SIG-M5 (cell line): ENCODE measurements around the gene ATP8B4.

Experiments used
- DNase-seq: peaks from one replicate; lab custom pipeline; 2025; lab: John Stamatoyannopoulos, UW

Gene ATP8B4

GRCh38 chr15:49890689-49891088 lies 228.3 kb downstream of the ATP8B4 start:
- DNase-seq = no peak

GRCh38 chr15:49889536-49889935 lies 229.5 kb downstream of the ATP8B4 start:
- no peak for DNase-seq

GRCh38 chr15:49888734-49889133 lies 230.3 kb downstream of the ATP8B4 start:
- no peak for DNase-seq

GRCh38 chr15:49888323-49888693 lies 230.7 kb downstream of the ATP8B4 start:
- DNase-seq = no peak

GRCh38 chr15:49887659-49888322 lies 231.2 kb downstream of the ATP8B4 start:
- DNase-seq = no peak

GRCh38 chr15:49883121-49883520 lies 235.9 kb downstream of the ATP8B4 start:
- DNase-seq = no peak

GRCh38 chr15:49881866-49882265 lies 237.2 kb downstream of the ATP8B4 start:
- DNase-seq = no peak

- no peak for DNase-seq
These were observed 237.6 kb downstream of the ATP8B4 start for GRCh38 chr15:49881433-49881832.

GRCh38 chr15:49877873-49878521 lies 241.0 kb downstream of the ATP8B4 start:
- no peak for DNase-seq

GRCh38 chr15:49877117-49877872 lies 241.7 kb downstream of the ATP8B4 start:
- DNase-seq = no peak

GRCh38 chr15:49876401-49877038 lies 242.5 kb downstream of the ATP8B4 start:
- no peak for DNase-seq

GRCh38 chr15:49875392-49875791 lies 243.6 kb downstream of the ATP8B4 start:
- no peak for DNase-seq

GRCh38 chr15:49870472-49870871 lies 248.6 kb downstream of the ATP8B4 start:
- no peak for DNase-seq

- DNase-seq = no peak
These were observed 250.7 kb downstream of the ATP8B4 start for GRCh38 chr15:49868348-49868747.

- no peak for DNase-seq
These were observed 252.9 kb downstream of the ATP8B4 start for GRCh38 chr15:49865925-49866757.

- DNase-seq = no peak
These were observed 254.8 kb downstream of the ATP8B4 start for GRCh38 chr15:49864251-49864650.

- no peak for DNase-seq
These were observed 255.4 kb downstream of the ATP8B4 start for GRCh38 chr15:49863431-49864224.

GRCh38 chr15:49860101-49860500 lies 258.9 kb downstream of the ATP8B4 start:
- no peak for DNase-seq

- DNase-seq = no peak
These were observed 261.2 kb downstream of the ATP8B4 start for GRCh38 chr15:49857496-49858475.
